GM18519 (cell line): Measurements from ENCODE around the gene CCDC187.

Experiments used
- ATAC-seq: cut with Tn5 transposase; IDR thresholded peaks from one replicate; pipeline ENCODE4 v1.9.1; 2021; ENCODE audit warnings: mild to moderate bottlenecking, moderate library complexity; ENCODE audit not compliant: unreplicated experiment, low FRiP score

The CCDC187 gene

DNA sequence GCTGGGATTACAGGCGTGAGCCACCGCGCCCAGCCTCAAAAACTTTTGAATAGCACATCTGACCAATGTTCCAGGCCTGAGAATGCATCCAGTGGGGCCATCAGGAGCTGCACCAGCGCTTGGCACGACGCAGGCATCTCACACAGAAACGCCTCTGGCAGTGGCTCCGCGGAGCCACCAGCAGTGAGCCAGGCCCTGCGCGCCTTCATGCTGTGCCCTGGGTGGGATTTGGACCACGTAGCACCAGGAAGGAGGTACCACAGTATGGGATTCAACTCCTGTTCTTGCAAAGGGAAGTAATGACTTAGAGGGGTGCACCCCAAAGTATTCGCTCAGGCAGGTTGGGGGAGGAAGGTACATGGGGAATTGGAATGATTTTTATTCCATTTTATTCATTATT lies 3.0 kb downstream of the CCDC187 start:
- no peak for ATAC-seq

DNA sequence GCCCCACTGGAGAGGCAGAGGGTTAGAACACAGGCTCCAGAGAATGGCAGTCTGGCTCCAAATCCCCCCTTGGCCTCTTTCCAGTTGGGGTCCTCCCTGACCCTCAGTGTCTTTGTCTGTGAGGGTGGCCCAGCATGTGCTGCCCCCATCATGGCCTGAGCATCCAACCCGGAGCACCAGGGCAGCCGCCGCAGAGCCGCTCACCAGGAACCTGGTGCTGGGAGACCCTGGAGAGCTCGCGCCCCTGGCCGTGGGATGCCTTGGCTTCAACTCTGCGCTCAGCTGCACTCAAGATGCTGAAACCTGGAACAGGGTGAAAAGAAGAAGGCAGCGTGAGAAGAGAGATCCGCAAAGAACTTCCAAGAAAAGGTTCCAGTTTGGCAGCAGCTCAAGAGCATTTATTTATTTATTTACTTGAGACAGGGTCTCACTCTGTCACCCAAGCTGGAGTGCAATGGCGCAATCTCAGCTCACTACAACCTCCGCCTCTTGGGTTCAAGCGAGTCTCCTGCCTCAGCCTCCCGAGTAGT lies 3.8 kb downstream of the CCDC187 start:
- no peak for ATAC-seq

DNA sequence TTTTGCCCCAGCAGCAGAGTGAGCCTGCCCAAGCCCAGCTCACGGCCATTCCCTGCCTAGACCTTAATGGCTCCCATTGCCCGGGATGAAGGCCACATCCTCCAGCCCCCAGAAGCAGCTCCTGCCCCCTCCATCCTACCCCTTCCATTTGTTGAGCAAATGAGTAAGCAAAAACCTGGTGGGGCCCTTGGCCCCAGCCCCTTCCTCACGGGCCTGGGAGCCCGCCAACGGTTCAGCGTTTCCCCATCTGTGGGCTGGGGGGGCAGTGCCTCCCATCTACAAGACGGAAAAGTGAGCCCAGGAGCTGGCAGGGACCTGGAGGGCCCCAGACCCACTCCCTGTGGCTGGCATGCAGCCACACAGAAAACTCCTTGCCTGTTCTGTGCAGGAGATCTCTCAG lies 4.4 kb downstream of the CCDC187 start:
- no peak for ATAC-seq

DNA sequence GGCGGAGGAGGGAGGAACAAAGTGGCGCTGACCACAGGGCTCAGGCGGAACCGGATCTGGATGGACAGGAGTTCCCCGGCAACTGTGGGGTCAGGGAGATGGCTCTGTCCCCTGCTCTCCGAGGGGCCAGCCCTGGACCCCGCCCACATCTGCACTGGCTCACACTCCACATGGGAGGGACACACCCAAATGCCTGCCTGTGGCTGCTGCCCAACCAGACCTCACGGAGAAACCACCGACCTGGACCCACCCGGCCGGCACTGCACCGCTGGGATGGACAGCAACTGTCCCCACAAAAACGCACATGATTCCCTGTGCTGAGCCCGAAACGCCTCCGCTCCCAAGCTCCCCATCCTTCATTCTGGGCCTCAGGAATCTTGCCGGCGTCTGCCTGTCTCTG lies 4.8 kb downstream of the CCDC187 start:
- ATAC-seq, result no peak

DNA sequence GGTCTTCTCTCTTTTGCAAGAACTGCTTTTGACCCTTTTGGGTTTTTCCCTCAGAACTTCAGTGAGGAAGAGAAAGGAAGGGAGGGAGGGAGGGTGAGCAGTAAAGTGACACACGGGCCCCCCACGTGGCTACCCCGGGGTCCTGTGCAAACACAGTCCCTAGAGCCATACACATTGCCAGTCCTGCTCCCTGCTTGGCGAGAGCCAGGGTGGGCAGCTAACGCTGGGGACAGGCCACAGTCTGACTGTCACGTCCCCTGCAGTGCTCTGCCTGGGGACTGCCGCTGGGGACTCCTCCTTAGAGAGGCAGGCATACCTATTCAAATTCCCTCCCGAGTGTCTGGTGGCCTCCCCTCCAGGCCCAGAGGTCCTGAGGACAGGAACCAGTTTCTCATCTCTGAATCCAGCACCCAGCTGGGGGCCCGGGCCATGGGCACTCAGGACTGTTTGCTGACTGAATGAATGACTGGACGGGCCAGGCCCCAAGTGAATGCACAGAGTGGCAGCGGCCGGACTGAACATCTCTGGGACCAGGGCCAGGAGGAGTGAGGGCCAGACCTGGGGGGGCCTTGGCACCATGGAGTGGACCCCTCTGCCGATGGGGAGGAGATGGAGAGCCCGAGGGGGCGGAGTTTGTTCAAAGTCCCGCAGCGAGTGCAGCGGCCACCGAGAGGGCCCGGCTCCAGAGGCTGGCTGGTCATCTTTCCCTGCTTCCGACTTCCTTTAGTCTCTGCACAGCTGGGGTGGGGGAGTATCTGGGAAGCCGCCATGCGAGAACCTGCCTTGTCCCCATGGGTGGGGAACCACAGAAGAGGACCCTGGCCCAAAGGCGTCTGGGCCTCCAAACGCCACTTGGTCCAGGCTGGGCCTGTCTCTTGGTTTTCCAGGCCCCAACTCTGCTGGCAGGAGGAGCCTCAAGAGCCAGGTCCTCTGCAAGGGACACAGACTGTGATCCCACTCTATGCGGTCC lies 5.8 kb downstream of the CCDC187 start:
- no peak for ATAC-seq

DNA sequence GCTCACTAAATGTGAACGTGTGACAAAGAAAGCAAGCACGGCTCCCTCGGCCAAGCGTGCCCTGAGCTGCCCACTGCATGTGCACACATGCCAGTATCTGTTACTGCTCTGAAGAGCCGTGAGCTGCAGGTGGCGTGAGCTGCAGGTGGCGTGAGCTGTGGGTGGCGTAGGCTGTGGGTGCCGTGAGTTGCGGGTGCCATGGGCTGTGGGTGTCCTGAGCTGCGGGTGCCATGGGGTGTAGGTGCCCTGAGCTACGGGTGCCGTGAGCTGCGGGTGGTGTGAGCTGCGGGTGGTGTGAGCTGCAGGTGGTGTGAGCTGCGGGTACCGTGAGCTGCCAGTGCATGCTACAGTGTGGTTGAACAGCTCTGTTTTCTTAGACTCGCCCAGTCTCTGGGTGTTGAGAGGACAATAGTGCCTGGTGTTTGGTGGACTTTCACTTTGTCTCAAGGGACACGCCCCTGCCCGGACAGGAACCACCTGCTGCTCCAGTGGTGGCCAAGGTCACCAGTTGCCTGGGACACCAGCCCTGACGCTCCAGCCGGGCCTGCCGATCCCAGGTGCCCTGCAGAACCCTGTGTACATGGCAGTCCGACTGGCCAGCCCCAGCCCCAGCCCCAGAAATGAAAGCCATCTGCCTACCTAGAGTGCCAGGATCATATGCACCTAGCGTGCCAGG lies 6.7 kb downstream of the CCDC187 start:
- ATAC-seq, result no peak

DNA sequence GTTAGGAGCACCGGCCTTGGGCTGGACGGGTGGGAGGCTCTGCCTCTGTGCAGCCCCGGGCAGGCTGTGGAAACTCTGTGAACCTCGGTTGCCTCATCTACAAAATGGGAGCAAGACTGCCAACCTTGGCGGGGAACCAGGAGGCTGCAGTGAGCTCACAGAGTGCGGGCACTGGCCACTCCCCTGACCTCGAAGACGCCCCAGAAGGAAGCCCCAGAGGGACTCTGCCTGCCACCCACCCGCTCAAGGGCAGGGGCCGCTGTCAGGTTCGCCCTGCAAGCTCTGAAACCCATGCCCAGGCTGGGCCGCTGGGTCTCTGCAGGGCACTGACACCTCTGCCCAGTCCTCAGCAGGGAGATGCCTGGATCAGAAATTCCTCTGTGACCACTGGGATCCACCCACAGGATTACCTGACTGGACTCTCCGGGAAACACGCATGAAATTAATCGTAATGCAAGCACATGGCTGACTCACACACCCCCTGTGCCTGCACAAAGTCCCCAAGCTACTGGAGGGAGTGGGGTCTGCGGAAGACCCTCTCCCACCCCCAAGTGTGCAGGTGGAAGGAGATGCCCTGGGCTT lies 7.4 kb downstream of the CCDC187 start:
- ATAC-seq, result no peak

DNA sequence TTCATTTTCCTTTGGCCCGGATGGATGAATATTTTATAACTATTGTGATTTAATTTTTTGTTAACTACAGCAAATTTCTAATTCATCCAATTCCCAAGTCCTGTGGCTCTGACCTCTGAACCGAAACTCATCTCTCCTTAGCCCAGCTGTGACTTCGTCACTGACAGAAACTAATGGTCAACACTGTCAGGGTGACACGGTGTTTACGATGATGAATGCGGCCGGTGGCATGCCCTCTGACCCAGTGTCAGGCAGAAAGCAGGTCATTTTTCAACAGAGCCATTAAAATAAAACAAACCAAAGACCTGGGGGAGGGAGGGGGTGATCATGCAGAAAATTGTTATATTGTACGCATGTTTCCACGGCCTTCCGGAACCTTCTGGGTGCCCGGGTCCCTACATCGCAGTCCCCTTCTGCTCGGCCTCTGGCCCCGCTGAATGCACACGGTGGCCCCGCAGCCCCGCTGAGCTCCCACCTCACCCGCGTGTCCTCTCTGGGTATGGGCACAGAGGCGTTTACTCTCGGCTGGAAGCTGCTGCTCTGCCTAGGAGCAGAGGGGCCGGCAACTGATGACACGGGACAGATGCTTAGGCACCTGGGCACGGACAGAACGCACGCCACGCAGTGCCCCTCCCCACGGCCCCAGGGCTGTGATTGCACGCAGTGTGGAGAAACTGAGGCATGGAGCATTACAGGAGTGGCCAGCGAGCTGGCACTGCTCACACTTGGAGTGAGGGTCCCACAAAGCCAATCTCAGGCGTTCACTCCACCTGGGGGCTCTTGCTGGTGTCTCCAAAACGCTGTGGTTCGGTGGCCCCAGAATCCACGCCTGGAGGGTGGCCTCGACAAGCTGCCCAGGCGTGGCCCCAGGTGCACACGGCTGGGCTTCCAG lies 8.1 kb downstream of the CCDC187 start:
- ATAC-seq, result no peak

DNA sequence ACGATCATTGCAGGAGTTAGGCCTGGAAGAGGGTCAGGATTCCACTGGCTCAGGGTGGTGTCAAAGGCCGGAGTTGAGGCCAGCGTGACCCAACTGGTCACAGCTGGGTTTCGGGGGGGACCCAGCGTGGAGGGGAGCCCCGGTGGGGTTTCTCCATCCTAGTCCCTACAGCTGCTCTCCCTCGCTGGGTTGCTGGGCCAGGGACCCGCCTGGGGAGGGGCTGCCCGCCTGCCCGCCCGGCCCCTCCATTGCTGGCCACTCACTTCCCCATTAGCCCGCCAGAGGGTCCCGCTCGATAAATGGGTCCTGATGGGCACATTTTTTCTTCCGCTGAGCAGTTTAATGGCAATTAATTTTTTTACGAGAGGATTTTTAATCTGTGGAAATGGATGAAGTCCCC lies 8.8 kb downstream of the CCDC187 start:
- no peak for ATAC-seq

DNA sequence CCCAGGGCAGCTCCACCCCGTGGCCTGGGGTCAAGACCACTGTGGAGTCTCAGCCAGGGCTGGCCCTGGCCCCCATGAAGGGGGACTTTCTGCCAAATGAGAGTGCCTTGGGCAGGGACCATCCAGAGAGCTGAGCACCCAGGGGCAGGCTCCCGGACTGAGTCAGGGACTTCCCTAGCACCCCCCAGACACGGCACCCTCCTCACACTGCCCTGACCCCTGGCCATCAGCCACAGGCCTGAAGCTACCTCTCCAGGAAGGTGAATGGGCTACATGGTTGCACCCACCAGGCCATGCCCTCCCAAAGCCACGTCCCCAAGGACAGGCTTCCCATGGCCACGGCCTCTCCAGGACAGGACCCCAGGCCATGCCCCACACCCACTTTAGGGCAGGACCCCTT lies 9.5 kb downstream of the CCDC187 start:
- ATAC-seq, result no peak

DNA sequence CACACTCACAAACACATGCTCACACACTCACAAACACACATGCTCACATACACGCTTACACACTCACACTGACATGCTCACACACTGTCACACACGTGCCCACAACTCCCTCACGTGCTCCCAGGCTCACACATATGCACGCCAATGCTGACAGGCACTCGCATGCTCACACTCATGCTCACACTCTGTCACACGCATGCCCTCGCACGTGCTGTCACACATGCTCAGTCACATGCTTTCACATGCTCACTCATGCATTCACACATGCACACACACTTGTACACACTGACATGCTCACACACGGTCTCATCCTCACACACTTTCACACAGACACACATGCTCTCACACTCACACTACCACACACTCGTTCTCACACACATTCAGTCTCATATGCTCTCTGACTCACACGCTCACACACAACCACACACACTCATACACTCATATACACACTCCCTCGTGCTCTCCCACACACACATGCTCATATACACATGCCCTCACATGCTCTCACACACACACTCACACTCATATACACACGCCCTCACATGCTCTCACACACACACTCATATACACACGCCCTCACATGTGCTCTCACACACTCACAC lies 10.3 kb downstream of the CCDC187 start:
- no peak for ATAC-seq

DNA sequence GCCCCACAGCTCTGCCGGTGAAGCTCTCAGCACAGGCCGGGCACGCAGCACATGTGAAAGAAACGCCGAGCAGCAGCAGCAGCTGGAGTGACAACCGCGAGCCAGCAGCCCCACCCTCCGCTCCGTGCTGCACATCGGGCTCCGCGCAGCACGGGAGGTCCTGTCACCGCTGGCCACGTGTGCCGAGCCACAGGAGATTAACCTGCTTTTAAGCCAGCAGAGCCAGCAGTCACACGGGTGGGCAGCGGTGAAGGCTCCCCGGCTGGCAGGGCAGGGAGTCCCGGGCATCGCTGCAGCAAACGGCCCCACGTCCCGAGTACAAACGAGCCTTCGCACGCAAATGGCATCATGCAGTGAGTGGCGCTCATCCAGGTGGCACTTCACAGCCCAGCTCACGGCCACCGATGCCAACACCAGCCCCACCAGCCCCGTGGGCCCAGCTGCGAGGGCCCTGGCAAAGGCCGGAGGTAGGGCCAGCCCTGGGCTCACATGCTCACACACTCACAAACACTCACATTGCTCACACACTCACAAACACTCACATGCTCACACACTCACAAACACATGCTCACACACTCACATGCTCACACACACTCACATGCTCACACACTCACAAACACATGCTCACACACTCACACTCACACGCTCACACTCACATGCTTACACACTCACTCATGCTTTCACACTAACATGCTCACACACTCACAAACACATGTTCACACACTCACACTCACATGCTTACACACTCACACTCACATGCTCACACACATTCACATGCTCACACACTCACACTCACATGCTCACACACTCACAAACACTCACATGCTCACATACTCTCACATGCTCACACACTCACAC lies 11.1 kb downstream of the CCDC187 start:
- ATAC-seq, result no peak

DNA sequence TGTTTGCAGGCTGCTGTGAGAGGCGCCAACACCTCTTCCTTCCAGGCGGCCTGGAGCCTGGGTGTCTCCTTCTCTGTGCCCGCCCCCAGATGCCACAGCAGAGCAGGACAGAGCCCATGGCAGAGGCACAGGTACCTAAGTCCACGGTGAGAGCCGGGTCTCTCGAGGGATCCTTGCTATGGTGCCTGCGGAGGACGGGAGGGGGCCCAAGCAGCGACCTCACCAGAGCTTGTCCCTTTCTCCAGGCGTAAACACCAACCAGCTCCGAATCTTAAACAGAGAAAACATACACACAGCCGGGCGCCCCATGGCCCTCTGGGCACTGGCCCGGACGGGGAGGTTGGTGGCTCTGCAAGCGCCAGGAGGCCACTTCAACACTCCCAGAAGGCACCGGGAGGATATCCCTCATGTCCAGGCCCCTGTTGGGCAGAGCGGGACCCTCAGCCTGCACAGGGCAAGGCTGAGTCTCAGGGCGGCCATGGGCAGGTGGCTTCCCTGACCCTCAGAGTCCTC lies 11.8 kb downstream of the CCDC187 start:
- ATAC-seq, result no peak

DNA sequence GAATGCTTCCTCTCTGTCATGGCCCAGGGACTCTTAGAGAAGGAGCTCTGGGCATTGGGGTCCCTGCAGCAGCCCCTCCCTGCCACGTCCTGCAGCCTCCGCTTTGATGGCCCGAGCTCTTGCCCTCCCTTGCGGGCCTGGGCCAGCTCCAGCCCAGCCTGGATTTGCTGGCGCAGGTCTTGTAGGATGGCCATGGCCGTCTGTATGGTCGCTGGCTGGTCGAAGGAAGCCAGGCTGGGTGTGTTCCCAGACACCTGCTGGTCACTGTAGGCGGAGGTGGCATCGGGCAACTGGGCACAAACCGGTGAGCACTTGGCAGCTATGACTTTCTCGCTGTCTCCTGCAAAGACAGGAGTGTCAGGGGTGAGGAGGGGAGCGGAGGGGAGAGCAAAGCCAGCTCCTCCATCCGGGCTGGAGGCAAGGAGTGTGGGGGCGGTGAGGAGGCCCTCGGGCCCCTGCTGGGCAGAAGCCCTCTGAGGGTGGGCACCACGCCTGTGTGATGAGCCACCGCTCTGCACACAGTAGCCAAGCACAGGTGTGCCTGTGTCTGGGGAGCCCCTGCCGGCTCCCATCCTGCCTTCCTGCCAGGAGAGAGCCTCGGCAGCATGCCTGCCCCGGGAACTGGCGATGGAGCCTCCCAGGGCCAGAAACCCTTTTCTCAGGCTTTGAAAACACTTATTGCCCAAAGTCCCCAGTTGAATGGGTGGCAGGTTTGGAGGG lies 12.4 kb downstream of the CCDC187 start:
- ATAC-seq, result no peak

DNA sequence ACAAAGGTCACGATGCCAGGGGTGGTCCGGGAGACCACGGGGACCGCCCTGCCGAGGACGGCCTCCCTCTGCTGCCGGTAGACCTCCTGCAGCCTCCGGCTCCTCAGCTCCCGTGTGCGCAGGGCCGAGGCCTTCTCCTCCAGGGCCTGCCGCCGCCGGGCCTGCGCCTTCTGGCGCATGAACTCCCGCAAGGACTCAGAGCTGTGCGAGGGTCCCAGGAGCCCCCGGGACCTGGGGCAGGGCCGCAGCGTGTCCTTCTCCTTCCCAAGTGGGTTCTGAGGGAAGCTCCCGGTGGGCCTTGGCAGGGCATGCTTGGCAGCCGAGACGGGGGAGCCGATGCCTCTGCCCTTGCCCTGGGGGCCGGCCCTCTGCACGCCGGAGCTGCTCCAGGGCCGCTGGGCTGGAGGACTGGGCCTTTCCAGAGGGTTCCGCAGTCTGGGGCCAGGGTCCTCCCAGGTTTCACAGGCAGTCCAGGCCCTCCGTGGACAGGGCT lies 13.3 kb downstream of the CCDC187 start:
- ATAC-seq, result no peak

DNA sequence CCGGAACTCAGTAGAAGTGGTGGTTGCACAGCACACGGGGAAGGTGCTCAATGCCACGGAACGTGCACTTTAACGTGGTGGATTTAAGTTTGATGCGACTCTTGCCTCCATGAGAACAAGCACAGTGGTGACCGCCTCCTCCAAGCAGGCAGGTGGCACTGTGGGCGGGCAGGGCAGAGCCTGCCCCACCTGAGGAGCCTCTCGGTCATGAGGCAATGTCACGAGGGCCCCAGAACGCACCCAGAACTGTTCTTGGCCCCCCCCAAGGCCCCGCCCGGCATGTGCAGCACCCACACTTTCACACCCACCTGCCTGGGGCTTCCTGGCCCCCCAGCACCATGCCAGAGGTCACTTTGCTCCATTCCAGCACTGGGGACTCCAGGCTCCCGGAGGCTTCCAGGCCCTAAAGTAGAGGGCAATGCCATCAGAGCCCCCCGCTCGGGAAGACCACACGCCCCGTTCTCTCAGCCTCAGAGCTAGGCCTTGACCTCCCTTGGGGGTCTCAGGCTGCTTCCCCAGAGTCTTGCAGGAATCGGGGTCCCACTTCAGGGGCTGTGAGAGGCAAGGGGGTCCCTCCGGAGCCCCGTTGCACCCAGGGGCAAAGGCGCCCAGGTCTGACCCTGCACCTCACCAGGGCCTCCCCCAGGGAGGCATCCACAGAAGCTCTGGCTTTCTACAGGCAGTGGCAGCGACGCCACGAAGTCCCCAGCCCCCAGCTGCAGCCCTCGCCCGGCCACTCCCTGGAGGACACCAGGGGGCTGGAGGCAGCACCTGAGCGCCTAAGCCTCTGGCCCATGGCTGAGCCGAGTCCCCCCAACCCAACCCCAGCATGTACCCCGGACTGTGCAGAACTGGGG lies 14.0 kb downstream of the CCDC187 start:
- ATAC-seq, result no peak
